Activated naive CD4-positive, alpha-beta T cell treated with anti-CD3 and anti-CD28 coated beads, Interleukin-2, amount 50 U/mL, for 24 hours (primary cell): Measurements from ENCODE around the gene RAB1B.
"Not testable (repeated sequence)": the region's sequence is repeated elsewhere in the genome, so short reads cannot be mapped to it uniquely, and the experiment has no call there.

Experiments used
- H3K27ac Mint-ChIP-seq: one replicate; pipeline ENCODE4 v1.8.0; 2021; ENCODE audit warnings: mild to moderate bottlenecking, mixed read lengths
- H3K27me3 Mint-ChIP-seq: one replicate; pipeline ENCODE4 v1.8.0; 2021; ENCODE audit warnings: mixed read lengths
- H3K36me3 Mint-ChIP-seq: one replicate; pipeline ENCODE4 v1.8.0; 2021; ENCODE audit warnings: mixed read lengths
- H3K4me1 Mint-ChIP-seq: one replicate; pipeline ENCODE4 v1.8.0; 2021; ENCODE audit warnings: mixed read lengths
- H3K4me3 Mint-ChIP-seq: one replicate; pipeline ENCODE4 v1.8.0; 2021; ENCODE audit warnings: mild to moderate bottlenecking, mixed read lengths
- H3K9me3 Mint-ChIP-seq: one replicate; pipeline ENCODE4 v1.8.0; 2021; ENCODE audit warnings: mixed read lengths

Gene RAB1B

DNA sequence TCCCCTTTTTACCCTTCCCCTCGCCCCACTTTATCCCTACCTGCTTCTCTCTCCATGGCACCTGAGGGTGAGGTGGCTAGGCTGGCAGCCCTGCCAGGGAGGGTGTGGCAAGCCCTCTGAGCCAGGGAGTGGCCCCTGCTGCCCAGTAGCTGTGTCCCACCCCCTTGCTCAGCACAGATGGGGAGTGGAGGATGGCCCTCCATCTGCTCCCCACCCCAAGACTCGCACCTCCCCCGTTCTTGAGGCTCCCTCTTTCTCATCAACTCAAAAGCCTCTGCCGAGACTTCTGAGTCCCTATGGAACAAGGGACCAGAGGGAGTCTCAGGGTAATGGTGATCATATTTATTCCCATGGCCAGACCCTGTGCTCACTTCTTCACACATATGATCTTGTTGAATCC is 24.9 kb downstream of the RAB1B start:
- Mint-ChIP-seq H3K4me1 (peaks cover 28% of the 10 kb centered on the region), H3K27me3 (peaks cover 12% of the 10 kb centered on the region), H3K9me3 (no peaks in the 10 kb centered on the region), H3K4me3 (peak overlapping the region; percentile 19), H3K27ac (peak overlapping the region; percentile 35), H3K36me3 (no peaks in the 10 kb centered on the region)

DNA sequence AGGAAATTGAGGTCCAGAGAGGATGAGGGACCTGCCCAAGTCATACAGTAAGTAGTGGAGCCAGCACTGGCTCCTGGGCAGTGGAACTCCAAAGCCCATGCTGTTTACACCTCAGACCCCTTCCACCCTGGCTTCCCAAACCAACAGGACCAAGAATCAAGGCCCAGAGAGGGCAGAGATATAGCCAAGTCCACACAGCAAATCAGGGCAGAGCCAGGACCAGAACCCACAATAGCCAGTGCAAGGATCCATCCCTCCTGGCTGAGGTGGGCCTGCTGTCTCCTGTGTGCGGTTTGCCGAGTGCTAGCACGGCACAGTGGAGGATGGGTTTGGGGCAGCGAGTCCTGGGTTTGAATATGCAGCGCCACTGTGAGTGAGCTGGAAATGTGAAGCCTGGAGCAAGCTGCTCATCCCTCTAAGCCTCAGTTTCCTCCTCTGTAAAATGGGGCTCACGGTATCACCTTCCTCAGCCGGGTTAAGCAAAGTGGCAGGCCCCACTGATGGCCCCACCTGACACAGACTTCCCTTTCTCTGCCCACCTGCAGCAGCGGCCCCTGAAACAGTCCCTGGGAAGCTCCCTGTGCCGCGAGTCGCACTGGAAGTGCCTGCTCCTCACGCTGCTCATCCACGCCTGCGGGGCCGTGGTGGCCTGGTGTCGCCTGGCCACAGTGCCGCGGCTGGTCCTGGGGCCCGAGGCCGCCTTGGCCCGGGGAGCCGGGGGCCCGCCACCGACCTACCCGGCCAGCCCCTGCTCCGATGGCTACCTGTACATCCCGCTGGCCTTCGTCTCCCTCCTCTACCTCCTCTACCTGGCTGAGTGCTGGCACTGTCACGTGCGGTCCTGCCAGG is 25.6 kb downstream of the RAB1B start:
- Mint-ChIP-seq H3K9me3 (no peaks in the 10 kb centered on the region), H3K27ac (no peak overlapping the region), H3K4me1 (peaks cover 26% of the 10 kb centered on the region), H3K4me3 (no peak overlapping the region), H3K27me3 (peaks cover 12% of the 10 kb centered on the region), H3K36me3 (no peaks in the 10 kb centered on the region)

DNA sequence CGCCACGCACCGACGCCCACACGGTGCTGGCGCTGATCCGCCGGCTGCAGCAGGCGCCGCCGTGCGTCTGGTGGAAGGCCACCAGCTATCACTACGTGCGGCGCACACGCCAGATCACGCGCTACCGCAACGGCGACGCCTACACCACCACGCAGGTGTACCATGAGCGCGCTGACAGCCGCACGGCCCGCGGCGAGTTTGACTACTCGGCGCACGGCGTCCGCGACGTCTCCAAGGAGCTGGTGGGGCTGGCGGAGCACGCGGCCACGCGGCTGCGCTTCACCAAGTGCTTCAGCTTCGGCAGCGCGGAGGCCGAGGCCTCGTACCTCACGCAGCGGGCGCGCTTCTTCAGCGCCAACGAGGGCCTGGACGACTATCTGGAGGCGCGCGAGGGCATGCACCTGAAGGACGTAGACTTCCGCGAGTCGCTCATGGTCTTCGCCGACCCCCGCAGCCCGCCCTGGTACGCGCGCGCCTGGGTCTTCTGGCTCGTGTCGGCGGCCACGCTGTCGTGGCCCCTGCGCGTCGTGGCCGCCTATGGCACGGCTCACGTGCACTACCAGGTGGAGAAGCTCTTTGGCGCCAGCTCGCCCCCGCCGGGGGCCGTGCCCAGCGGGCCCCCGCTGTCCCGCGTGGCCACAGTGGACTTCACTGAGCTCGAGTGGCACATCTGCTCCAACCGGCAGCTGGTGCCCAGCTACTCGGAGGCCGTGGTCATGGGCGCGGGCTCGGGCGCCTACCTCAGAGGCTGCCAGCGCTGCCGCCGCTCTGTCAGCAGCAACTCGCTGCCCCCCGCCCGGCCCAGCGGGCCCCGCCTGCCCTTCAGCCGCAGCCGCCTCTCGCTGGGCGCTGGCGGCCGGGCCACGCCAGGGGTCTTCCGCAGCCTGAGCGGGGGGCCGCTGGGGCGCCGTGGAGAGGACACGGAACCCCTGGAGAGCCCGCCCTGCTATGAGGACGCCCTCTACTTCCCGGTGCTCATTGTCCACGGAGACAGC is 26.5 kb downstream of the RAB1B start:
- Mint-ChIP-seq H3K9me3 (no peaks in the 10 kb centered on the region), H3K4me3 (no peak overlapping the region), H3K27ac (no peak overlapping the region), H3K27me3 (peaks cover 12% of the 10 kb centered on the region), H3K36me3 (no peaks in the 10 kb centered on the region), H3K4me1 (peaks cover 17% of the 10 kb centered on the region)

DNA sequence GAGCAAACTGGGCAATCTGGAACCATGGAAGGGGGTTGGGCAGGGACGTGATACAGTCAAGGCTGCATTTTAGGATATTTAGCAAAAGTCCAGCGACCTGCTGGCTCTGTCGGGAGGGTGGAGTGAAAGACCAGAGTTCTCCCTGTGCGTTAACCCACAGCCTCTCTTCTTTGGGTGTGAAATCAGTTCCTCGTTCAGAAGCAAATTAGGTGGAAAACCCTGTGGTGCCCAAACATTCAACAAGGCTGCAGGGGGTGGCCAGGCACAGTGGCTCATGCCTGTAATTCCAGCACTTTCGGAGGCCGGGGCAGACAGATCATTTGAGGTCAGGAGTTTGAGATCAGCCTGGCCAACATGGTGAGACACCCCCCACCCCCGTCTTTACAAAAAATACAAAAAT is 29.2 kb downstream of the RAB1B start:
- Mint-ChIP-seq H3K4me3 (no peak overlapping the region), H3K27me3 (peaks cover 11% of the 10 kb centered on the region), H3K27ac (no peak overlapping the region), H3K4me1 (peaks cover 4% of the 10 kb centered on the region), H3K36me3 (no peaks in the 10 kb centered on the region), H3K9me3 (no peaks in the 10 kb centered on the region)

DNA sequence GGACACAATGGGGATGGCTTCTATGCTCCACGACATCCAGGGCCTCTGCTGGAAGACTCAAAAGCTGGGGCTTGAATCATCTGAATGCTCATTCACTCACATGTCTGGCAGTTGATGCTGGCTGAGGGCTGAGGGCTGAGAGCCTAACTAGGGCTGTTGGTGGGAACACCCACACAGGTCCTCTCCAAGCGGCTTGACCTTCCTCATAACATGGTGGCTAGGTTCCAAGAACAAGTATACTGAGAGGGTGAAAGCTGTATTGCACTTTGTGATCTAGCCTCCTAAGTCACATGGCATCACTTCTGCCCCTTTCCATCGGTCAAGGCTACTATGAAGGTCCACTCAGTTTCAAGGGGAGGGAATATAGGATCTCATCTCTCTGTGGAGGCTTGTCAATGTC is 30.7 kb downstream of the RAB1B start:
- H3K27ac Mint-ChIP-seq: no peak overlapping the region
- no peak overlapping the region for H3K4me3 Mint-ChIP-seq
- no peaks in the 10 kb centered on the region for H3K36me3 Mint-ChIP-seq
- H3K9me3 Mint-ChIP-seq: no peaks in the 10 kb centered on the region
- no peaks in the 10 kb centered on the region for H3K4me1 Mint-ChIP-seq
- H3K27me3 Mint-ChIP-seq: peaks cover 2% of the 10 kb centered on the region

DNA sequence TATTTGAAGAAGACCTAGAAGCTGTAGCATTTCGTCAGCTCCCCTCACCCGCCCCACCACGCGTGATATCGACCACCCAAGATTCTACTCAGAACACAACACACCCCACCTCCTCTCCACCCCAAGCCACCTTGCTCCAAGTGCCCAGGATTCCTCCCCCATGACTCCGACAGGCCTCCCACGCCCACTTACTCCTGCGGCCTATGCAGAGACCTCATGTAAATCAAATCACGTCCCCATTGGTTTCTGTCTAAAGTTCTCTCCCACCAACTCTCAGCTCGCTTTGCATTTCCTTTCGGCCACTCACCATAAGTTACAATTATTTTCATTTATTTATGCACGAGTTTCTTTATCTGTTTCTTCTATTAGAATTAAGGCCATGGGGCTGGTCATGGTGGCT is 34.2 kb downstream of the RAB1B start:
- Mint-ChIP-seq H3K27me3 (no peaks in the 10 kb centered on the region), H3K4me1 (no peaks in the 10 kb centered on the region), H3K36me3 (no peaks in the 10 kb centered on the region), H3K4me3 (no peak overlapping the region), H3K9me3 (no peaks in the 10 kb centered on the region), H3K27ac (peak overlapping the region; percentile 55)

DNA sequence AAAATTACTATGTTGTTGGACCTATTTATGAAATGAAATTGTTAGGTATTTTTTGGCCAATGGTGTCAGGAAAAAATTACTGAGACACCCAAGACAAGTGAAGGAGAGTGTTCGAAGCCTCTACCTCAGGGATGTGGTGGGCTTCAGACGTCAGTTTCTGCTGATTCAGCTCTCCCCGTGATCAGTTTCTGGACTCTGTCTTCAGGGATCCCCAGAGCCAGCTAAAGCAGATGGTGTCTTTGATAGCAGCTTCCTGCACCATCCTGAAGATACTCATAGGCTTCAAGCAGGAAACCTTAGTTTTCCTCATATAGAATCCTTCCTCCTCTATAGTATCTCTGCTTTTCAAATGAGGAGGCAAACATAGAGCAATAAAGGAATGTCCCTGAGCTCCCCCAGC is 41.0 kb downstream of the RAB1B start:
- H3K27me3 Mint-ChIP-seq: no peaks in the 10 kb centered on the region
- H3K36me3 Mint-ChIP-seq: no peaks in the 10 kb centered on the region
- H3K4me1 Mint-ChIP-seq: peaks cover 18% of the 10 kb centered on the region
- no peaks in the 10 kb centered on the region for H3K9me3 Mint-ChIP-seq
- no peak overlapping the region for H3K4me3 Mint-ChIP-seq
- H3K27ac Mint-ChIP-seq: peak overlapping the region; percentile 8

DNA sequence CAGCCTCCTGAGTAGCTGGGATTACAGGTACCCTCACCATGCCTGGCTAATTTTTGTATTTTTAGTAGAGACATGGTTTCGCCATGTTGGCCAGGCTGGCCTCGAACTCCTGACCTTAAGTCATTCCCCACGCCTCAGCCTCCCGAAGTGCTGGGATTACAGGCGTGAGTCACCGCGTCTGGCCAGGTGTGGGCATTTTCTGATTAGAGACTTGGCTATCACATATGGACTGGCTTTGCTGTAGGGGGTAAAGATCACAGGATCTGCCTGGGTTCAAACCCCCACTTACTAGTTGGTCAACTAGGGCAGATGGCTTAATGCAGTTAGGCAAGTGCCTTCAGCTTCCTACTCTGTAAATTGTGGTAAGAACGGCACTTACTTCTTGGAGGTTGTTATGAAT is 41.9 kb downstream of the RAB1B start:
- no peaks in the 10 kb centered on the region for H3K27me3 Mint-ChIP-seq
- H3K27ac Mint-ChIP-seq: no peak overlapping the region
- no peak overlapping the region for H3K4me3 Mint-ChIP-seq
- H3K4me1 Mint-ChIP-seq: peaks cover 25% of the 10 kb centered on the region
- no peaks in the 10 kb centered on the region for H3K36me3 Mint-ChIP-seq
- no peaks in the 10 kb centered on the region for H3K9me3 Mint-ChIP-seq

DNA sequence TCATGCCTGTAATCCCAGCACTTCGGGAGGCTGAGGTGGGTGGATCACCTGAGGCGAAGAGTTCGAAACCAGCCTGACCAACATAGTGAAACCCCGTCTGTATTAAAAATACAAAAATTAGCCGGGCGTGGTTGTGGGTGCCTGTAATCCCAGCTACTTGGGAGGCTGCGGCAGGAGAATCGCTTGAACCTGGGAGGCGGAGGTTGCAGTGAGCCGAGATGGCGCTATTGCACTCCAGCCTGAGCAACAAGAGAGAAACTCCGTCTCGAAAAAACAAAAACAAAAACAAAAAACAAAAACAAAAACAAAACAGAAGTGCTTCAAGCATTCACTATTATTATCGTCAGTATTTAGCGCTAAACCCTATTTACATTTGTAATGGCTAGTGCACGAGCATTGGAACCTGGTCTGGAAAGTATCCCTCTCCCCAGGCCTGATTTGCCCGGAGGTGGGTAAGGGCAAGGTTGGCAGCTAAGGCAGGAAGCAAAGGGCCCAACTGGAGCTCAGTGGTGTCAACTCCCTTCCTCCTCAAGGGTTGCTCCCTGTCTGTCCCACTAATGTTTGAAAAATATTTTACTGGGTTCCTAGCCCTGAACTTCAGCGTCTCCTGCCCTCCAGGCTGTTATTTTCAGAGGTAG is 42.5 kb downstream of the RAB1B start:
- Mint-ChIP-seq H3K4me1 (peaks cover 31% of the 10 kb centered on the region), H3K27ac (peak overlapping the region; percentile 23)
- H3K27me3 Mint-ChIP-seq, H3K4me3 Mint-ChIP-seq, H3K9me3 Mint-ChIP-seq, H3K36me3 Mint-ChIP-seq: not testable (repeated sequence)

DNA sequence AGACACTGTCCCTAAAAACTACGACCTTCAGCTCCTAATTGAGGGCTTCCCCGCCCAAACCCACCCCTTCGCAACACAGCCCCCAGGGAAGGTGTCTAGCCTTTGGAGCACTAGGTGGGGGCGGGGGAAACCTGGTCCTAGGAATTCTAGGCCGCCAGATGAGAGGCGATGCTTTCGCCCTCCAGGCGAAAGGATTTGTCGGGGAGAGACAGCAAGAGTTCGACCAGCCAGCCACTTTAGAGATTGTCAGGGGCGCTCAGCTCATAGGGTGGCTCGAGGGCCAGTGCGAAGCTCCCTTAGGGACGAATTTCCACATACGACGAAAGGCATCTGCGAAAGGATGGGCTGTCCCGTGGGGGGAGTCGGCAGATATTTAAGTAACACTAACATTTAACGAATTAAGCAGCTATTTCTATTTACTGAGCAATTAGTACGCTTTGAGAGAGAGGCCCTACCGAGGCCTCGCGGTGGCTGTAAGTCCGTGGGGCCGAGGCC is 43.1 kb downstream of the RAB1B start:
- Mint-ChIP-seq H3K4me3 (peak overlapping the region; percentile 91), H3K36me3 (no peaks in the 10 kb centered on the region), H3K4me1 (peaks cover 36% of the 10 kb centered on the region), H3K27me3 (no peaks in the 10 kb centered on the region), H3K27ac (peak overlapping the region; percentile 92), H3K9me3 (no peaks in the 10 kb centered on the region)

DNA sequence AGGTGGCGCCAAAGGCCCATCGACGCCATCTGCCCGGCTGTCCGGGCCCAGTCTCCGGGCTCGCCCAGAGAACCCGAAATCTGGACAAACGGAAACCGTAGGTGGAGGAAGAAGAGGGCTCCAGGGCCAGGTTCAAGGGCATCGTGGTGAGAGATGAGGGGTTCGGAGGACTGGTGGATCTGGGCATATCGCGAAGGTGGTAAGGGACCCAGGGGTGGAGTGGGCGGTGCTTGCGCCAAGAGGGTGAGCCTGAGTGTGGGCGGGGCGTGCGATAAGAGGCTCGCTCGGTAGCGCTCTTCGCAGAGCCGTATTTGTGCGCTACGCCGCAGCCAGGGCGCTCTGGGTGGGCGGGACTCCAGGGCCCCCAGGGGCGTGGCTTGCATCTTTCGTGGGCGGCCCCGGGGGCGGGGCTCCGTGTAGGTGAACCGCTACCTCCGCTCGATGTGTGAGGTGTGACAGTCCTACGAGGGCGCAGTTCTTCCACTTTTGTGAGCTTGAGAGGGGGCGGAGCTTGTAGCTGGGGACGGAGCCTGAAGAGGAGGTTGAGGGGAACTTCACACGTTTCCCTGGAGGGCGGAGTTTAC is 43.6 kb downstream of the RAB1B start:
- Mint-ChIP-seq H3K4me1 (peaks cover 36% of the 10 kb centered on the region), H3K27me3 (no peaks in the 10 kb centered on the region), H3K9me3 (no peaks in the 10 kb centered on the region), H3K36me3 (no peaks in the 10 kb centered on the region), H3K4me3 (peak overlapping the region; percentile 91), H3K27ac (peak overlapping the region; percentile 92)

DNA sequence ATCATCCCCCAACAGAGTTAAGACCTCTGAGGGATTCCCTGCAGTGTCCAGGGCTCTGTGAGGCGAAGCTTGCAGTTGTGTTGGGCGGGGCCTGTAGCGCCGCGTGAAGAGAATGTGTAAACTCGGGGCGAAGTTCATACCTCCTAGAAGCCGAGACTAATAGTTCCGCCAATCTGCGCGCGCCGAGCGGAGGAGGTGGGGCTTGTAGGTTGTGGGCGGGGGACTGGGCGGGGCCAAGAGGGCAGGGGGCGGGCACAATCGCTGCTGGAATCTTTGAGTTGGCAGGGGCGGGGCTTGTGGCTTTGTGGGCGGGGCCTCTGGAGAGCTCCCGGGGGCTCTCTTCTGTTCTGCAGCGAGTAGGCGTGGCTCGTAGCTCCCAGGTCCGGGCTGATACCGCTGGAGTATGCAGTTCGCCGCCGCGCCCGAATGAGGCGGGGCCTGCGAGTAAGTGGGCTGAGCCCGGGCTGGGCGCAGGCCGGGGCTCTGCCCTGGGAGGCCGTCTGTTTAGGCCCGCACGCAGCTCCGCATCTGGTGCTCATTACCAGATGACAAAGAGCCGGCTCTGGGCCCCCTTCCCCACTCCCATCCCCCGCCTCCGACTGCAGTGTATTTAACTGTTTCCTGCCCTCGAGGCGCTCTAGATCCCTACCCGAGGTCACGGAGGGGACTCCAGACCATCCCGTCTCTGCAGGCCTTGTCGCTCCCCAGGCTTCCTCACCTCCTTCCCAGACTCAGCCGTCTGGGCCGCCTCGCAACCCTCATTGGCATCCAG is 44.3 kb downstream of the RAB1B start:
- H3K9me3 Mint-ChIP-seq: no peaks in the 10 kb centered on the region
- H3K4me3 Mint-ChIP-seq: peak overlapping the region; percentile 91
- peak overlapping the region; percentile 92 for H3K27ac Mint-ChIP-seq
- H3K27me3 Mint-ChIP-seq: no peaks in the 10 kb centered on the region
- peaks cover 42% of the 10 kb centered on the region for H3K4me1 Mint-ChIP-seq
- H3K36me3 Mint-ChIP-seq: no peaks in the 10 kb centered on the region

DNA sequence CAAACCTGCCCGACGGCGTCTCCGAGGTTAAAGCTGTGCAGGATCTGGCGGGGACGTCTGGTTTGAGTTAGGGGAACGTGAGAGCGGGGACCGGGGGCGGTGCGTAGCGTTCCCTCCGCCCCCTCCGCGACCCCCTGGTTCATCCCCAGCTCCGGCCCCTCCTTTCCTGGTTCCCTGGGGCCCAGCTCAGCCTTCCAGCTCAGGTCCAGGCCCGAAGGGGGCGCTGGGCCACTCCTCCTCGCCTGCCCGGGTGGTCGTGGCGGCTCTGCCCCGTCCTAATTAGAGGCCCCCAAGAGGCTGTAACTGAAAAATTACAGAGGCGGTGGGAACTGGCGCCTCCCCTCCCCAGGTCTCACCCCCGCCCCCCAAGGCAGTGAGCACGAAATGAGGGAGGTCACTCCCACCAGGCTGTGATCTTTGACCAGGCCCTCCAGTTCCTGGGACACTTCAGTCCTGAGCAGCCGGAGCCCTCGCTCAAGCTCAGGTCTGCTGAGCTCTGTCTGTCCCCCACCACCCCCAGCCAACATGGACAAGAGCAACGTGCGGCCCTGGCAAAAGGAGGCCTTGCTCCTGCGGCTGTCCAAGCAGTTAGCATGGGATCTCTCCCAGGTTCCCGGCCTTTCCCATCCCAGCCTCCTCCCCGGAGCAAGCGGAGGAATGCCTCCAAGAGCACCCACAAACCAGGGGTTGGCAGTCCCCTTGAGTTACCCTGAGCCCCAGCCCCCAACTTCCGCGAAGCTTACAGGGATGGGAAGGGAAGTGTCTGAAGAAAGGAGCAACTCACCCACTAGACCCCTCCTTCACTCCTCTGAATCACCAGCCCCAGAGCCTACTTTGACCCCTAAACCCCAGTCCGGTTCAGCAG is 45.1 kb downstream of the RAB1B start:
- Mint-ChIP-seq H3K4me1 (peaks cover 49% of the 10 kb centered on the region), H3K4me3 (peak overlapping the region; percentile 91), H3K36me3 (no peaks in the 10 kb centered on the region), H3K27me3 (no peaks in the 10 kb centered on the region), H3K9me3 (no peaks in the 10 kb centered on the region), H3K27ac (peak overlapping the region; percentile 91)

DNA sequence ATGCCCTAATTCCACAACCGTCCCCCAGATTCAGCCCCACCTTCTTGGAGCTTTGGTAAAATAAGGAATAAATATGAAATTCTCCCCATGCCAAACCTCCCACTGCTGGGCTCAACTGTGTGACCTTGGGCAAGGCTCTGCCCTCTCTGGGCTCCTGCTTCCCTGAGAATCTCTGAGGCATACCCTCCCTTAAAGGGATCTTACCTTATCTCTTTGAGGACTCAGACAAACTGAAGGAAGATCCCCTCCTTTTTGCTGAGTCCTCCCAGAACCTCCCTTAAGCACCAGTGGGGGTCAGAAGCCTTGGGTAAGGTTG is 45.7 kb downstream of the RAB1B start:
- peaks cover 55% of the 10 kb centered on the region for H3K4me1 Mint-ChIP-seq
- peak overlapping the region; percentile 91 for H3K27ac Mint-ChIP-seq

More for the DNA sequence above, 45.7 kb downstream of the RAB1B start:
- no peaks in the 10 kb centered on the region for H3K36me3 Mint-ChIP-seq
- no peaks in the 10 kb centered on the region for H3K9me3 Mint-ChIP-seq
- H3K4me3 Mint-ChIP-seq: peak overlapping the region; percentile 74
- no peaks in the 10 kb centered on the region for H3K27me3 Mint-ChIP-seq
